A549 (cell line): ENCODE data around the gene DPYD. TPM values are rescaled to one million over a fixed set of nuclear protein-coding genes. Genes with fewer than 3 reads are reported as not detected.

ENCODE experiments used
- ATAC-seq, 2 experiments: fragments of 200-7000 bp in 1 of 2; fragments of >200 bp in 1 of 2; cut with Nextera tagmentation in 1 of 2; cut with Tn5 transposase in 1 of 2; 3 replicates each; pipeline versions ENCODE4 v1.8.0 to v1.9.1; 2018 to 2020; ENCODE audit warnings: mild to moderate bottlenecking in 1 of 2, moderate library complexity in 1 of 2
- CTCF ChIA-PET: fragments of 300-600 bp; sonication (Branson Sonifier 250); formaldehyde crosslinking; extraction: SDS; loops from one replicate; lab custom pipeline; 2021; ENCODE audit warnings: antibody characterized with exemption, inconsistent platforms; lab: Yijun Ruan, JAX
- POLR2A ChIA-PET: fragments of 350-600 bp; formaldehyde crosslinking; extraction: SDS; loops from one replicate; lab custom pipeline; 2021; ENCODE audit warnings: antibody characterized with exemption, inconsistent platforms; lab: Yijun Ruan, JAX
- DNase-seq, 2 experiments: peaks; one replicate each; pipeline versions ENCODE4 v3.0.0 to v3.0.0-alpha.2; 2011 to 2016; ENCODE audit warnings: low read depth in 1 of 2, low spot score in 1 of 2
- FAIRE-seq: peaks from 2 replicates; lab custom pipeline; 2011; peaks lifted over from hg19 to GRCh38; lab: Jason Lieb, UNC
- H3K27ac ChIP-seq, 2 experiments: fragments of >200 bp; sonication (Bioruptor Twin); formaldehyde crosslinking; 3 replicates each; pipeline ENCODE4 v1.5.1; 2016 to 2017
- H3K4me1 ChIP-seq: fragments of >200 bp; sonication (Bioruptor Twin); formaldehyde crosslinking; 3 replicates; pipeline ENCODE4 v1.6.1; 2016
- H3K4me2 ChIP-seq: fragments of >200 bp; sonication (Bioruptor Twin); formaldehyde crosslinking; 3 replicates; pipeline ENCODE4 v1.6.1; 2016
- H3K4me3 ChIP-seq: fragments of >200 bp; sonication (Bioruptor Twin); formaldehyde crosslinking; 3 replicates; pipeline ENCODE4 v1.5.1; 2016
- H3K9me3 ChIP-seq: fragments of >200 bp; sonication (Bioruptor Twin); formaldehyde crosslinking; 3 replicates; pipeline ENCODE4 v1.6.1; 2016
- BCL3 ChIP-seq: fragments of >200 bp; sonication (Bioruptor Twin); formaldehyde crosslinking; IDR thresholded peaks from 3 replicates; pipeline ENCODE4 v1.6.1; 2016
- CBX2 ChIP-seq: fragments of 200-600 bp; sonication (generic); IDR thresholded peaks from 2 replicates; pipeline ENCODE4 v1.6.1; 2016; ENCODE audit warnings: low read depth, mild to moderate bottlenecking, borderline replicate concordance
- CEBPB ChIP-seq, 2 experiments: fragments of >200 bp in 1 of 2; sonication (Bioruptor Twin) in 1 of 2; formaldehyde crosslinking in 1 of 2; IDR thresholded peaks; 2 replicates each; pipeline ENCODE4 v1.6.1; 2012 to 2016
- CHD2 ChIP-seq: fragments of 150-350 bp; IDR thresholded peaks from 2 replicates; pipeline ENCODE4 v1.6.1; 2014; ENCODE audit warnings: low read length; ENCODE audit not compliant: partially characterized antibody
- E2F6 ChIP-seq: IDR thresholded peaks from 2 replicates; pipeline ENCODE4 v1.6.1; 2012; ENCODE audit warnings: low read depth, borderline replicate concordance
- EHMT2 ChIP-seq: fragments of 200-600 bp; sonication (generic); IDR thresholded peaks from 2 replicates; pipeline ENCODE4 v1.6.1; 2016; ENCODE audit warnings: antibody characterized with exemption, low read depth, mild to moderate bottlenecking, moderate library complexity
- EP300 ChIP-seq, 2 experiments: fragments of >200 bp; sonication (Bioruptor Twin); formaldehyde crosslinking; IDR thresholded peaks; 2 replicates in 1 of 2; 3 replicates in 1 of 2; pipeline ENCODE4 v1.6.1; 2016 to 2017
- FOSB ChIP-seq: fragments of 250-450 bp; sonication (Bioruptor Pico); IDR thresholded peaks from 2 replicates; pipeline ENCODE4 v1.5.0; 2020; ENCODE audit warnings: mild to moderate bottlenecking, moderate library complexity
- HEYL ChIP-seq: fragments of 250-450 bp; sonication (Bioruptor Pico); IDR thresholded peaks from 2 replicates; pipeline ENCODE4 v1.8.0; 2021; ENCODE audit warnings: mild to moderate bottlenecking, moderate library complexity
- HOXA7 ChIP-seq: fragments of 250-450 bp; sonication (Bioruptor Pico); IDR thresholded peaks from 2 replicates; pipeline ENCODE4 v1.5.0; 2020; ENCODE audit warnings: mild to moderate bottlenecking, moderate library complexity
- JUNB ChIP-seq: fragments of >200 bp; sonication (Bioruptor Twin); formaldehyde crosslinking; IDR thresholded peaks from 2 replicates; pipeline ENCODE4 v1.6.1; 2016
- KDM5A ChIP-seq: fragments of 200-600 bp; sonication (generic); IDR thresholded peaks from 2 replicates; pipeline ENCODE4 v1.6.1; 2016; ENCODE audit warnings: antibody characterized with exemption, mild to moderate bottlenecking
- MAFK ChIP-seq: fragments of 450-650 bp; IDR thresholded peaks from 2 replicates; pipeline ENCODE4 v1.6.1; 2014; ENCODE audit not compliant: partially characterized antibody
- NPAS2 ChIP-seq: fragments of 250-450 bp; sonication (Bioruptor Pico); IDR thresholded peaks from 2 replicates; pipeline ENCODE4 v1.8.0; 2022; ENCODE audit warnings: mild to moderate bottlenecking, moderate library complexity, borderline replicate concordance
- RARB ChIP-seq: fragments of 250-450 bp; sonication (Bioruptor Pico); IDR thresholded peaks from 2 replicates; pipeline ENCODE4 v1.8.0; 2021; ENCODE audit warnings: mild to moderate bottlenecking, moderate library complexity
- REST ChIP-seq: fragments of 200-600 bp; sonication (generic); IDR thresholded peaks from 2 replicates; pipeline ENCODE4 v1.6.1; 2016; ENCODE audit warnings: antibody characterized with exemption, mild to moderate bottlenecking, moderate library complexity
- SREBF2 ChIP-seq: fragments of 450-650 bp; IDR thresholded peaks from 2 replicates; pipeline ENCODE4 v1.6.1; 2014; ENCODE audit warnings: mild to moderate bottlenecking, moderate library complexity
- TP53 ChIP-seq: fragments of 250-450 bp; sonication (Bioruptor Pico); IDR thresholded peaks from 2 replicates; pipeline ENCODE4 v1.5.0; 2021; ENCODE audit warnings: mild to moderate bottlenecking, moderate library complexity
- USF2 ChIP-seq: fragments of 450-650 bp; IDR thresholded peaks from 2 replicates; pipeline ENCODE4 v1.6.1; 2014; ENCODE audit warnings: antibody characterized with exemption
- ZFP36 ChIP-seq: fragments of 450-650 bp; IDR thresholded peaks from 2 replicates; pipeline ENCODE4 v1.6.1; 2014; ENCODE audit warnings: borderline replicate concordance; ENCODE audit not compliant: partially characterized antibody
- WGBS: methylation state at CpG from one replicate; pipeline ENCODE4 v1.1.6; 2017; ENCODE audit errors: missing lambda C conversion rate; 5-methylcytosine and 5-hydroxymethylcytosine counted together
- polyA plus RNA-seq, 4 experiments: library from polyadenylated mRNA; depleted of rRNA in 3 of 4; stranded (reverse); fragments of >200 nt; fragmentation: RNase III in 1 of 4; extraction: RNeasy Plus Mini Kit Qiagen cat#74134 plus additional on column Dnase treatment in 1 of 4; gene quantifications; 2 replicates in 3 of 4; 3 replicates in 1 of 4; pipeline ENCODE4 v1.2.3, GENCODE V29; 2011 to 2017

DPYD gene
- polyA plus RNA-seq, 2 of the 4 experiments (the other 2 are of a cell fraction), result 5.9 to 7.5 TPM

- no peak for TF ChIP-seq JUNB
- no peak for TF ChIP-seq SREBF2
- TF ChIP-seq REST, result no peak
- TF ChIP-seq EHMT2, result no peak
- no peak for TF ChIP-seq NPAS2 (CRISPR knock-in tag)
- TF ChIP-seq HEYL (CRISPR knock-in tag), result no peak
Observed at GRCh38 chr1:97827887-97828286, 92.9 kb downstream of the DPYD start (continued).

- CTCF ChIA-PET, result interaction anchor here (0.6 kb wide), 1 partner anchor 902 kb away, joined by 3 read pairs; no protein-coding TSS in a partner anchor
- TF ChIP-seq CHD2, result no peak
- TF ChIP-seq, all 56 proteins: peak for 0
- no peaks in the 10 kb centered on the region for H3K4me1 ChIP-seq
- no peaks in the 10 kb centered on the region for H3K9me3 ChIP-seq
- H3K4me2 ChIP-seq, result no peak overlapping the region
- no peak overlapping the region for H3K4me3 ChIP-seq
- no peak for DNase-seq
- POLR2A ChIA-PET, result no interaction called here
- no peak for FAIRE-seq
- no peak for ATAC-seq
- H3K27ac ChIP-seq, result no peak overlapping the region
Observed at GRCh38 chr1:97826820-97827219, 94.0 kb downstream of the DPYD start.

GRCh38 chr1:97824624-97825023 is 96.2 kb downstream of the DPYD start:
- ChIA-PET POLR2A (no interaction called here), CTCF (no interaction called here)
- FAIRE-seq (no peak), DNase-seq (no peak), ATAC-seq (no peak)
- 80% methylated on average over 5 of the region's 5 CpGs for WGBS
- Histone ChIP-seq H3K4me2 (no peak overlapping the region), H3K27ac (no peak overlapping the region), H3K4me3 (no peak overlapping the region), H3K4me1 (no peaks in the 10 kb centered on the region), H3K9me3 (no peaks in the 10 kb centered on the region)
- TF ChIP-seq MAFK, result no peak
- TF ChIP-seq CEBPB (IDR thresholded peaks at IDR 0.05), result no peak
- TF ChIP-seq USF2, result no peak
- TF ChIP-seq CBX2, result no peak
- no peak for TF ChIP-seq HOXA7 (CRISPR knock-in tag)
- TF ChIP-seq EP300 (IDR thresholded peaks at IDR 0.05), result no peak
- TF ChIP-seq E2F6, result no peak
- TF ChIP-seq RARB, result no peak
- TF ChIP-seq ZFP36, result no peak
- TF ChIP-seq BCL3, result no peak
- no peak for TF ChIP-seq FOSB (CRISPR knock-in tag)
- no peak for TF ChIP-seq KDM5A
- no peak for TF ChIP-seq TP53
